Heart left ventricle (tissue), 16 donors: ENCODE measurements around the gene LRMDA. TPM values are rescaled to one million over a fixed set of nuclear protein-coding genes. Genes with fewer than 3 reads are reported as not detected.

Experiments used
- ATAC-seq, 4 donors: fragments of 200-7000 bp; cut with Tn5 transposase; one replicate each; pipeline ENCODE4 v1.9.1; 2020 to 2022; ENCODE audit warnings: moderate library complexity in 4 of 4, mild to moderate bottlenecking in 3 of 4, moderate number of reproducible peaks in 1 of 4
- DNase-seq, 5 donors: peaks; one replicate each; pipeline ENCODE4 v3.0.0-alpha.2; 2020
- H3K27ac ChIP-seq, 12 donors: fragments of 200-600 bp; sonication (generic) in 4 of 12; one replicate each; pipeline versions ENCODE4 v1.5.0 to v1.8.0; 2016 to 2022; ENCODE audit warnings: mild to moderate bottlenecking in 2 of 12
- H3K27me3 ChIP-seq, 9 donors: fragments of 200-600 bp; sonication (generic) in 2 of 9; one replicate each; pipeline versions ENCODE4 v1.5.1 to v1.8.0; 2016 to 2022; ENCODE audit warnings: mild to moderate bottlenecking in 3 of 9
- H3K36me3 ChIP-seq, 9 donors: fragments of 200-600 bp; sonication (generic) in 2 of 9; one replicate each; pipeline versions ENCODE4 v1.5.0 to v1.8.0; 2018 to 2022; ENCODE audit warnings: mild to moderate bottlenecking in 2 of 9
- H3K4me1 ChIP-seq, 12 donors: fragments of 200-600 bp; sonication (generic) in 4 of 12; one replicate each; pipeline versions ENCODE4 v1.5.0 to v1.8.0; 2016 to 2022; ENCODE audit warnings: mild to moderate bottlenecking in 3 of 12
- H3K4me3 ChIP-seq, 12 donors: fragments of 200-600 bp; sonication (generic) in 4 of 12; one replicate each; pipeline versions ENCODE4 v1.5.0 to v1.8.0; 2017 to 2022; ENCODE audit warnings: mild to moderate bottlenecking in 9 of 12, moderate library complexity in 4 of 12
- H3K9me3 ChIP-seq, 12 donors: fragments of 200-600 bp; sonication (generic) in 4 of 12; one replicate each; pipeline versions ENCODE4 v1.5.0 to v1.8.0; 2016 to 2022; ENCODE audit warnings: mild to moderate bottlenecking in 1 of 12
- POLR2A ChIP-seq, 2 donors: fragments of 450-650 bp; IDR thresholded peaks; one replicate each; pipeline ENCODE4 v1.6.1; 2017; ENCODE audit warnings: antibody characterized with exemption in 2 of 2, mild to moderate bottlenecking in 2 of 2, moderate library complexity in 2 of 2
- WGBS, 4 donors: extraction: QIAGEN DNeasy Blood & Tissue Kit in 2 of 4; methylation state at CpG; one replicate each; pipeline versions ENCODE4 v1.1.5 to v1.1.7; 2013 to 2018; 5-methylcytosine and 5-hydroxymethylcytosine counted together
- intact Hi-C, 10 donors: fragments of 100-400 bp; cut with DNase I; formaldehyde crosslinking; loops; one replicate each; pipeline versions ENCODE4 v1.11.1 to v1.14.2; 2022
- polyA plus RNA-seq, 2 donors: library from polyadenylated mRNA; stranded (reverse); fragments of 200-250 nt; gene quantifications; one replicate each; pipeline ENCODE4 v1.2.3, GENCODE V29; 2013
- total RNA-seq, 9 donors: library from RNA; depleted of rRNA in 2 of 9; stranded (reverse); fragments of >200 nt in 2 of 9; fragmentation: NEBNext Ultra II Directional in 3 of 9; extraction: Animal tissue kit (Norgen Biotek cat#: 25700) in 3 of 9; gene quantifications; one replicate each; pipeline versions ENCODE4 v1.1.0 to v1.2.4, GENCODE V29; 2016 to 2023
- TF ChIP-seq, protein P1 (sequence below), 12 donors: fragments of 200-600 bp; sonication (generic) in 4 of 12; IDR thresholded peaks; one replicate each; pipeline versions ENCODE4 v1.5.0 to v1.8.0; 2018 to 2022; ENCODE audit warnings: antibody characterized with exemption in 12 of 12, mild to moderate bottlenecking in 5 of 12
- donor health status: ischemic (EF 13 %, LVEDD 7.1; RV severe dilation, severe dysfunction).
- donor health status: healthy with polysubstance abuse.
- donor health status: DM: no; HTN: yes; CAD: no.
- donor health status: DM: no; HTN: no; CAD: no.
- donor health status: ischemic (EF 25% LVEDD 6.9; RV normal size, moderate dysfunction).
- donor health status: ischemic (EF 25% LVEDD 5.7; RV mildly dilated, moderate dysfunction).
- donor health status: healthy.
- donor health status: DM: yes; HTN: yes; CAD: no.
- donor health status: ischemic (EF 35%, LVEDD 5.7; RV mildly dilated, moderate dysfunction).
- donor health status: nonischemic (EF 11% LVEDD 7.7; RV severe dilation, severe dysfunction).
- donor health status: DM: yes; HTN: yes; CAD: no.
- donor health status: PGD.
- donor health status: ischemic (EF 29% LVEDD 5.4; RV normal size, mild dysfunction).
- donor health status: nonischemic (EF 23%, LVEDD 6.1; RV moderate dilation, normal function).

The LRMDA gene
- total and polyA plus RNA-seq, 11 donors = 2.4 to 34.4 (median 14.9) TPM

GRCh38 chr10:76297780-76298281 lies 866.4 kb downstream of the LRMDA start:
- Histone ChIP-seq H3K4me1 (peaks cover 0 to 12% (median 2%) of the 10 kb centered on the region in 12 donors), H3K9me3 (no peaks in the 10 kb centered on the region), H3K27me3 (no peaks in the 10 kb centered on the region), H3K27ac (no peak overlapping the region), H3K4me3 (no peak overlapping the region), H3K36me3 (no peaks in the 10 kb centered on the region)
- ATAC-seq (no peak), DNase-seq (no peak)
- intact Hi-C loops = no loop called here
- WGBS, 4 donors = 90 to 96% (median 91%) methylated on average over 10 of the region's 10 CpGs
- TF ChIP-seq POLR2A (IDR thresholded peaks at IDR 0.05) = no peak
- TF ChIP-seq, protein P1, sequence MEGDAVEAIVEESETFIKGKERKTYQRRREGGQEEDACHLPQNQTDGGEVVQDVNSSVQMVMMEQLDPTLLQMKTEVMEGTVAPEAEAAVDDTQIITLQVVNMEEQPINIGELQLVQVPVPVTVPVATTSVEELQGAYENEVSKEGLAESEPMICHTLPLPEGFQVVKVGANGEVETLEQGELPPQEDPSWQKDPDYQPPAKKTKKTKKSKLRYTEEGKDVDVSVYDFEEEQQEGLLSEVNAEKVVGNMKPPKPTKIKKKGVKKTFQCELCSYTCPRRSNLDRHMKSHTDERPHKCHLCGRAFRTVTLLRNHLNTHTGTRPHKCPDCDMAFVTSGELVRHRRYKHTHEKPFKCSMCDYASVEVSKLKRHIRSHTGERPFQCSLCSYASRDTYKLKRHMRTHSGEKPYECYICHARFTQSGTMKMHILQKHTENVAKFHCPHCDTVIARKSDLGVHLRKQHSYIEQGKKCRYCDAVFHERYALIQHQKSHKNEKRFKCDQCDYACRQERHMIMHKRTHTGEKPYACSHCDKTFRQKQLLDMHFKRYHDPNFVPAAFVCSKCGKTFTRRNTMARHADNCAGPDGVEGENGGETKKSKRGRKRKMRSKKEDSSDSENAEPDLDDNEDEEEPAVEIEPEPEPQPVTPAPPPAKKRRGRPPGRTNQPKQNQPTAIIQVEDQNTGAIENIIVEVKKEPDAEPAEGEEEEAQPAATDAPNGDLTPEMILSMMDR (IDR thresholded peaks at IDR 0.05) = no peak

DNA sequence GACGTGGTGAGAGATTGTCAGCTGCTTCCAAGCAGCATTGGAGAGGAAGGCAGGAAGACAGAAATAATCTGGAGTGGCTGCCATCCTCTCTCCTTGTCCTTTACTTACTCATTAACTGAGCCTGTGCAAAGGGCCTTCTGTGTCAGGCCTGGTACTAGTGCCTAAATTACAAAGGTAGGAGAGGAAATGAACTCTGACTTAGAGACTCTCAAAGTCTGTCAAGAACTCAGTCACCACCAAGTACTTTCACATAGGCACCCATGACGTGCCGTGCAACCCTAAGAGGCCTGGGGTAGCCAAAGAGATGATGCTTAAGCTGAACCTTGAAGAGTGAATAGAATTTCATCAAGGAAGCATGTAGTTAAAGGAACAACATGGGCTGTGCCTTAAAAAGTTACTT lies 866.9 kb downstream of the LRMDA start:
- intact Hi-C loops = no loop called here
- peaks cover 0 to 17% (median 7%) of the 10 kb centered on the region in 12 donors for H3K4me1 ChIP-seq
- H3K27ac ChIP-seq = no peak overlapping the region
- WGBS, 4 donors = 80 to 98% (median 90%) methylated on average over 3 of the region's 3 CpGs
- no peak overlapping the region for H3K4me3 ChIP-seq
- H3K36me3 ChIP-seq = no peaks in the 10 kb centered on the region
- H3K27me3 ChIP-seq = no peaks in the 10 kb centered on the region
- DNase-seq (no peak), ATAC-seq (no peak)
- no peak for TF ChIP-seq POLR2A (IDR thresholded peaks at IDR 0.05)
- TF ChIP-seq, protein P1 (IDR thresholded peaks at IDR 0.05) = no peak
- H3K9me3 ChIP-seq = no peaks in the 10 kb centered on the region

DNA sequence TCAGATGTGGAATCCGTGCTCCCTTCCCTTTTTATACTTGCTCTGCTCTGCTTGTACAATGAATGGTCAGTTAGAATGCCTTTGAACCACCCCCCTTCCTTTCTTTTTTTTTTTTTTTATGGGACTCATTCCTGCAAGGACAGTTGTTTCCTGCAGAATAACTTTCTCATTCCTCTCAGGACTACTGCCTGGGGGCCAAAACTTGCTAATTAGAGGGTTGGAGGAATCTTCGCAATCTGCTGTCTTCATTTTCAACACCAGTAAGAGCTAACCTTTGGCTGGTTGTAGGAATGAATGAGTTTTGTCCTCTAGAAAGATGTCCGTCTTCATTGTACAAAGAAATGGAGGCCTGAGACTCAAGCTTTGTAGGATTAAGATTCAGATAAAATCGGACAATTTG lies 868.1 kb downstream of the LRMDA start:
- Histone ChIP-seq H3K36me3 (no peaks in the 10 kb centered on the region), H3K27me3 (no peaks in the 10 kb centered on the region), H3K27ac (no peak overlapping the region), H3K4me3 (no peak overlapping the region), H3K4me1 (peaks cover 0 to 24% (median 12%) of the 10 kb centered on the region in 12 donors), H3K9me3 (no peaks in the 10 kb centered on the region)
- ATAC-seq (no peak), DNase-seq (no peak)
- WGBS, 4 donors = 89 to 92% (median 91%) methylated on average over 4 of the region's 4 CpGs
- intact Hi-C loops = no loop called here
- TF ChIP-seq, protein P1 (IDR thresholded peaks at IDR 0.05) = no peak
- TF ChIP-seq POLR2A (IDR thresholded peaks at IDR 0.05) = no peak

DNA sequence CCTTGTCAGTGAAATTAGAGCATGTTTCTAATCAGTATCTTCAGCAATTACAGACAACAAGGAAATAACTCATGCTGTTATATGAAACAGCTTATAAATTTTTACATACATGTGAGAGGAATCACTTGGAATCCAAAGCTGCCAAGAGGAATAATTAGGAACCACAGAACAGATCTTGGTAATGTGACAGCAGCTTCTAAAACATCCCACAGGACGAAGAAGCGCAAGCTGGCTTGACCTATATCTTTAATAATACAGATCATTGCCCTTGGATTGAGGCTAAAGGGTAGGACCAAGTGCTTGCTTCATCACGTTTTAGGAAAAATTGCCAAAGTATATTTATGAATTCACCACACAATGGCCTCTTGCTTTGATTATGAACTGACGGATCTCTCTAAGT lies 869.8 kb downstream of the LRMDA start:
- Histone ChIP-seq H3K27ac (no peak overlapping the region), H3K4me3 (no peak overlapping the region), H3K36me3 (no peaks in the 10 kb centered on the region), H3K27me3 (no peaks in the 10 kb centered on the region), H3K9me3 (no peaks in the 10 kb centered on the region), H3K4me1 (peaks cover 0 to 24% (median 13%) of the 10 kb centered on the region in 12 donors)
- ATAC-seq (no peak), DNase-seq (no peak)
- 87 to 98% (median 89%) methylated on average over 4 of the region's 4 CpGs for WGBS, 4 donors
- TF ChIP-seq, protein P1 (IDR thresholded peaks at IDR 0.05) = no peak
- no peak for TF ChIP-seq POLR2A (IDR thresholded peaks at IDR 0.05)
- intact Hi-C loops = loop anchor here (5.0 to 10.0 kb wide), 12 partner anchors 244 to 906 kb away; partner anchors contain the start of gene ZNF503 (in 3 of the 10)
